Measurements from ENCODE around the gene LRP2BP.

The LRP2BP gene

GRCh38 chr4:185421366-185422124 lies 25.8 kb upstream of the LRP2BP start:
- ATAC-seq = no peak

GRCh38 chr4:185416955-185417354 lies 21.2 kb upstream of the LRP2BP start:
- TF ChIP-seq ZNF565 (CRISPR knock-in tag; conservative IDR thresholded peaks at IDR 0.05; ENCODE audit: low read depth) = no peak
- TF ChIP-seq ZNF70 (CRISPR knock-in tag; IDR thresholded peaks at IDR 0.05) = no peak
- no peak for TF ChIP-seq BACH2 (CRISPR knock-in tag; IDR thresholded peaks at IDR 0.05; ENCODE audit: borderline replicate concordance)
- no peak for TF ChIP-seq CREB5 (CRISPR knock-in tag; IDR thresholded peaks at IDR 0.05; ENCODE audit: low read depth)
- TF ChIP-seq ZNF8 (CRISPR knock-in tag; IDR thresholded peaks at IDR 0.05) = no peak
- no peak for TF ChIP-seq ZC3H10 (CRISPR knock-in tag; IDR thresholded peaks at IDR 0.05)
- no peak for TF ChIP-seq CSDC2 (CRISPR knock-in tag; IDR thresholded peaks at IDR 0.05)
- TF ChIP-seq ISL1 (CRISPR knock-in tag; IDR thresholded peaks at IDR 0.05) = no peak
- TF ChIP-seq ZFP30 (CRISPR knock-in tag; IDR thresholded peaks at IDR 0.05) = no peak
- no peak for TF ChIP-seq RARB (CRISPR knock-in tag; IDR thresholded peaks at IDR 0.05)
- no peak for TF ChIP-seq TCF4 (CRISPR knock-in tag; IDR thresholded peaks at IDR 0.05; ENCODE audit: borderline replicate concordance)
- no peak for TF ChIP-seq ESRRG (CRISPR knock-in tag; IDR thresholded peaks at IDR 0.05)
- no peak for TF ChIP-seq TSHZ2 (CRISPR knock-in tag; IDR thresholded peaks at IDR 0.05)
- no peak for TF ChIP-seq GLIS3 (CRISPR knock-in tag; IDR thresholded peaks at IDR 0.05)
- TF ChIP-seq TOX (CRISPR knock-in tag; IDR thresholded peaks at IDR 0.05; ENCODE audit: borderline replicate concordance) = no peak
- TF ChIP-seq POU6F1 (CRISPR knock-in tag; IDR thresholded peaks at IDR 0.05; ENCODE audit: borderline replicate concordance, low read depth) = no peak
- TF ChIP-seq CSRNP3 (CRISPR knock-in tag; IDR thresholded peaks at IDR 0.05) = no peak
- no peak for TF ChIP-seq PATZ1 (CRISPR knock-in tag; IDR thresholded peaks at IDR 0.05; ENCODE audit: borderline replicate concordance)
- TF ChIP-seq PPARA (CRISPR knock-in tag; IDR thresholded peaks at IDR 0.05; ENCODE audit: borderline replicate concordance) = no peak
- ATAC-seq = no peak

More at GRCh38 chr4:185421366-185422124, 25.8 kb upstream of the LRP2BP start:
- TF ChIP-seq ZC3H10 (CRISPR knock-in tag; IDR thresholded peaks at IDR 0.05) (no peak), ZFP30 (CRISPR knock-in tag; IDR thresholded peaks at IDR 0.05) (no peak), PATZ1 (CRISPR knock-in tag; IDR thresholded peaks at IDR 0.05; ENCODE audit: borderline replicate concordance) (no peak), OSR1 (CRISPR knock-in tag; IDR thresholded peaks at IDR 0.05) (no peak), CSRNP3 (CRISPR knock-in tag; IDR thresholded peaks at IDR 0.05) (no peak), TCF4 (CRISPR knock-in tag; IDR thresholded peaks at IDR 0.05; ENCODE audit: borderline replicate concordance) (no peak), RARB (CRISPR knock-in tag; IDR thresholded peaks at IDR 0.05) (no peak), BACH2 (CRISPR knock-in tag; IDR thresholded peaks at IDR 0.05; ENCODE audit: borderline replicate concordance) (no peak), ZNF70 (CRISPR knock-in tag; IDR thresholded peaks at IDR 0.05) (no peak)
